Activated naive CD4-positive, alpha-beta T cell treated with Interleukin-2 at 50 U/mL for 16 hours (primary cell): ENCODE data around the gene NXF3.
"Not testable (repeated sequence)": the region's sequence is repeated elsewhere in the genome, so short reads cannot be mapped to it uniquely, and the experiment has no call there.

Source experiments
- DNase-seq: peaks from one replicate; pipeline ENCODE4 v3.0.0-alpha.2; 2020

Gene NXF3

GRCh38 chrX:103092942-103093341, at the start of gene NXF3:
TSS of gene NXF3 (minus strand) at chrX:103093143. CDS start at chrX:103093023, 120 bp downstream.
- DNase-seq, result no peak

GRCh38 chrX:103136528-103136927, 43.6 kb upstream of the NXF3 start:
- not testable (repeated sequence) for DNase-seq

- no peak for DNase-seq
Measured at GRCh38 chrX:103124284-103124683, 31.3 kb upstream of the NXF3 start.

- DNase-seq, result no peak
Measured at GRCh38 chrX:103120748-103121147, 27.8 kb upstream of the NXF3 start.

GRCh38 chrX:103116970-103117369, 24.0 kb upstream of the NXF3 start:
- DNase-seq, result not testable (repeated sequence)

DNA sequence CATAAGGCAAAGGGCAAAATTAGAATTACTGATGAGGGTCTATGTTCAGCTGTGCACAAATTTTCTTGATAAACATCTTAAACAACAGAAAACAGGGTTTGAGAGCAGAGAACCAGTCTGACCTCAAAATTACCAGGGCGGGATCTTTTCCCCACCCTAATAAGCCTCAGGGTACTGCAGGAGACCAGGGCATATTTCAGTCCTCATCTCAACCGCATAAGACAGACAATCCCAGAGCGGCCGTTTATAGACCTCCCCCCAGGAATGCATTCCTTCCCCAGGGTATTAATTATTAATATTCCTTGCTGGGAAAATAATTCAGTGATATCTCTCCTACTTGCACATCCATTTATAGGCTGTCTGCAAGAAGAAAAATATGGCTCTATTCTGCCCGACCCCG, 16.6 kb upstream of the NXF3 start:
- DNase-seq, result not testable (repeated sequence)

DNA sequence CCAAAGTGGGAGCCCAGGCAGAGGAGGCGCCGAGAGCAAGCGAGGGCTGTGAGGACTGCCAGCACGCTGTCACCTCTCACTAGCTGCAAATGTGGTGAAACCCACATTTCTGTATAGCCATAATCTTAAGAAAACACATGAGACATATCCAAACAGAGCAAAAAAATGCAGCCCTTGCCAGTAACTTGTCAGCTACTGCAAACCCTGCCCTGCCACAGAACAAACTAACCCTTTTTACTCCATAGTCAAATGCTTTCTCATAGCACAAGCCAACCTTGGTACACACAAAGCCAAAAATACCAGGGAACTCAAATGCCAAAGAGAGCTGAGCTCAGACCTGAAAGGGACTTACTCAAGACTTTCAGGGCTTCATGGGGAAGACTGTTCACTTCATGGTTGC, 14.9 kb upstream of the NXF3 start:
- no peak for DNase-seq

- DNase-seq, result not testable (repeated sequence)
Measured at GRCh38 chrX:103107227-103107737, 14.3 kb upstream of the NXF3 start.

DNA sequence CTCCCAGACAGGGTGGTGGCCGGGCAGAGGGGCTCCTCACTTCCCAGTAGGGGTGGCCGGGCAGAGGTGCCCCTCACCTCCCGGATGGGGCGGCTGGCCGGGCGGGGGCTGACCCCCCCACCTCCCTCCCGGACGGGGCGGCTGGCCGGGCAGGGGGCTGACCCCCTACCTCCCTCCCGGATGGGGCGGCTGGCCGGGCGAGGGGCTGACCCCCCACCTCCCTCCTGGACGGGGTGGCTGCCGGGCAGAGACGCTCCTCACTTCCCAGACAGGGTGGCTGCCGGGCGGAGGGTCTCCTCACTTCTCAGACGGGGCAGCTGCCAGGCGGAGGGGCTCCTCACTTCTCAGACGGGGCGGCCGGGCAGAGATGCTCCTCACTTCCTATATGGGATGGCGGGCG, 11.4 kb upstream of the NXF3 start:
- DNase-seq, result not testable (repeated sequence)

DNA sequence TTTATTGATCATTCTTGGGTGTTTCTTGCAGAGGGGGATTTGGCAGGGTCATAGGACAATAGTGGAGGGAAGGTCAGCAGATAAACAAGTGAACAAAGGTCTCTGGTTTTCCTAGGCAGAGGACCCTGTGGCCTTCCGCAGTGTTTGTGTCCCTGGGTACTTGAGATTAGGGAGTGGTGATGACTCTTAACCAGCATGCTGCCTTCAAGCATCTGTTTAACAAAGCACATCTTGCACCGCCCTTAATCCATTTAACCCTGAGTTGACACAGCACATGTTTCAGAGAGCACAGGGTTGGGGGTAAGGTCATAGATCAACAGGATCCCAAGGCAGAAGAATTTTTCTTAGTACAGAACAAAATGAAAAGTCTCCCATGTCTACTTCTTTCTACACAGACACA, 10.9 kb upstream of the NXF3 start:
- DNase-seq, result not testable (repeated sequence)

DNA sequence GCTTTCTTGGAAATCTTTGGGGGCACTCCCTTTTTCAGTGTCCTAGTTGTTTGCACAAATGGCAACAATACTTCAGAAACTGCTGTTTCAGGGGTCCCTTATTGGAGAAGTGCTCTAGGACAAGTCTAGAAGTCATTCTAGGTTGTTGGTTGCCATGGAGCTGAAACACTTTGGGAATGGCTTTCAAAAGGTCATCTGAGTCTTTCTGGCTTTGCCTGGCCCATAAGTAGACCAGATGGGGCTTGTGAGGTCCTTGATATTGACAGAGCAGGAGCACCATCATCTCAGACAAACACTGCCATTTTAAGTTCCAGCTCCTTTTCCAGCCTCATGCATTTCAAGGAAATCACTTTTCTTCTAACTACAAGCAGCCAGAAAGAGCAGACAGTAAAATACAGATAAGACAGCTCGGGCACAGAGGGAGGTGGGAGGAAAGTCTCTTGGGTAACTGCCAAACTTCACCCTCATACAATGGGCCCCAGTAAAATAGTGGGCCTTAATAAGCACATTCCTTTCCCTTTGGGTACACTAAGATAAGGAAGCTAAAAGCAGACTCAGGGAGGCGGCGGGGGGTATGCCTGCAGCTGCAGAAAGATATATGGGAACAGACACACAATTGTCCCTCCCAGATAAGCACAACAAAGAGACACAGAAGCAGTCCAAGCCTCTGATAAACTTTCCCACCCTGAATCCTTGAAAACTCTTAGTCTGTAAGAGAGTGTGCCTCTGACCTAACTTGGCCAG, 8.5 kb upstream of the NXF3 start:
- DNase-seq, result no peak

- DNase-seq, result no peak
Measured at GRCh38 chrX:103100484-103100883, 7.5 kb upstream of the NXF3 start.

DNA sequence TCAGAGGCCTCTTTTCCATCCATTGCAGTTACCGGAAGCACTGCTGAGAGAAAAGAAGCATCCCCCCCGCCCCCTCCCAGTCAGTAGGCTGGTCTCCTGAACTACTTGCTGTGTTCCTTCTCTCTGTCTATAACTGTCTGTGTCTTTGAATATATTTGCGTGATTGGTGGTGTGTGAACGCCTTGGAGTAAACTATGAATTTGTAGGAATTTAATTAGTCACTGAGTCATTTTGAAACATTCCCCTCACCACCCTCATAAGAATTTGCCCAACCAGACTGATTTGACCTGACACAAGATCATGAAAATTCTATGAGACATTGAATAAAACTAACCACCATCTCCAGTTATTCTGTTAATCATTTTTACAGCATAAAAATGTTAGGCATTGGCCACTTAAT, 6.7 kb upstream of the NXF3 start:
- DNase-seq, result no peak

- DNase-seq, result no peak
Measured at GRCh38 chrX:103098488-103098887, 5.5 kb upstream of the NXF3 start.

- DNase-seq, result no peak
Measured at GRCh38 chrX:103081051-103081450, 11.9 kb downstream of the NXF3 start.

GRCh38 chrX:103073467-103073866, 19.5 kb downstream of the NXF3 start:
- DNase-seq, result no peak

GRCh38 chrX:103066606-103067005, 26.3 kb downstream of the NXF3 start:
- no peak for DNase-seq

DNA sequence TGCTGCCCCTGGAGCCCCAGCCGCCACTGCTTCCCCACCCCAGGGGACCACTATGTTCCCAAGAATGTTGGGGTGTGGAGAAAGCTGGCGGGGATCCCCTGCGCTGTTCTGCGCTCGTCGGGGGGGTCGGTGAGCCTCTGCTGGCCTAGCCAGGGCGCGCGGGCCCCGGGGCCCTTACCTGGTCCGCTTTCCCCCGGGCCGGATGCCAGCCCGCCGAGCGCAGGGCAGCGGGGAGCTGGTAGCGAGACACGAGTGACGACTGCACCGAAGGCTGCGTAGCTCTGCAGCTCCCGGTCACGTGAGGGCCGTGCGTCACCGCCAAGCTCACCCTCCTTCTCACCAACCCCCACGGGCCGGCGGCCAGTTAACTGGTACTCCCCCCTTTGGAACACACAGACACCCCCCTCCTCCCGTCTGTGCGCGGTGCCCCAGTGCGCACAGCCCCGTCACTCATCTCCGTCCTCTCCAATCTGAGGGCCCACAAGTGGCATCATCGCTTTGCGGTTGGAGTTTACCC, 29.0 kb downstream of the NXF3 start, which contains the start of gene BEX1:
BEX1 (minus strand) TSS at position 254 of the 517 bp plus-strand sequence. CDS start 897 bp downstream, outside the sequence.
- DNase-seq, result no peak

DNA sequence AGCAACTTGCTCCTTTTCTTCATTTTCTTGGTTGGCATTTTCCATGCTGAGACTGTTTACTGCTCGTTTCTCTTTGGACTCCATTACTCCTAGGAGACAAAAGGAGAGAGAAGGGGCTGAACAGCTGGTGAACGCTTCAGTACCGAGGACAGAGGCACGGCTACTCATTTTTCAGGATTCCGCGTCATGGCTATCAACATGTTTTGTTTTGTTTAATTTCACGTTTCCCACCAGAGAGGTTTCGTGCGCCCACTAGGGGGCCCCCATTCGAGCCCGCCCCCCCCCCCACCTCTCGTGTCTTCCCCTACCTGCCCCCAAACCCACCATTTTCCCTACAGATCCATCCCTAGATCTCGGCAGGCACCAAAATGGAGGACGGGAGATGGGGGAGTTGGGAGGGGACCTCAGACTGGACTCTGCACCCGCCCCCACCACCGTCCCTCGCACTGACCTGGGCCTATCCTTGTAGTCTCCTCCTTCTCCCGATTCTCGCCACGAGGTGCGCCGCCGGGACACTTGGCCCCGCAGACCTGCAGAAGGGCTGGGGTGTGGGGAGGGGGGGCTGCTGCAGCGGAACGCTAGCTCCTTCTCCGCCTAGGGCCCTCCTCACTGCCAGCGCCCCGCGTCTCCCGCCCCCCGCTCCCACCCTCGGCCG, 29.6 kb downstream of the NXF3 start:
- no peak for DNase-seq

GRCh38 chrX:103061486-103061885, 31.5 kb downstream of the NXF3 start:
- DNase-seq, result no peak

- no peak for DNase-seq
Measured at GRCh38 chrX:103056902-103057301, 36.0 kb downstream of the NXF3 start.

DNA sequence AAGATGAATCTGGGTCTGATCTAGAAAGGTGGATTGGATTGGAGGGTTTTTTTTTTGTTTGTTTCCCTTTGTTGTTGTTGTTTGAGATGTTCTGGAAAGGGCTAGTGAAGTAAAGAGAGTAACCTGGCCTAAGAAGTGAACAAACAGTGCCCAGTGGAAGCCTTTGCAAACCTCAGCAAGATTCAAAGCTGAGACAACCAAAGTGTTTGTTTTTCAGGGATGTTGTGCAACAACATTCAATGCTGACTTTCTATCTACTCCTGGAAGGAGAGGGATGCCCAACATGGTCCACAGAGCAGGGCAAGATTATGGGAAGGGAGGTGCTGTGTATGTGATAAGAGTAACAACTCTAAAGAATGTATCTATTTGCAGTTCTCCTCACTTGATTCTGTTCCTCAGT, 40.3 kb downstream of the NXF3 start:
- DNase-seq, result no peak

DNA sequence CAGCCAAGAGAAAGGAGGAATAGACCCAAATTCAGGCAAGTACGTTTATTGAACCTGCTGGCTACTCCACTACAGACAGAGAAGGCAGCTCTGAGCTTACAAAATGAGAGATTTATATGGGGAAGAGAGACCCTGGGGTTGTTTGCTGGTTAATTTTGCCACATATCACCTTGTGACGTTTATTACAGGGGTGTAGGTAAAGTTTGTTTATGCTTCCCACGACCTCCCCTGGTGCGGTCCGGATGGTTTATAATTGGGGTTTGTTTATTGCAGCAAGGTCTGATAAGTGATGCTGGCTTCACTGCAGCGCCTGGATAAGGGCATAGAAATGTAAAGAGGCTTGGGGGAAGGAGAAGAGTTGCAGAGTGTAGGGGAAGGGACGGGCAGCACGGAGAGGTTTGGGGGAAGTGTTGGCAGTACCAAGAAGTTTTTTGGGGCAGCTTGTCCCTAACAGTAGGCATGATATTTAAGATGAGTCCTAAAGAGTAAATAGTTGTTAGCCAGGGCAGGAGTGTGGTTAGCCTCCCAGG, 41.6 kb downstream of the NXF3 start:
- DNase-seq, result no peak

GRCh38 chrX:103033371-103033770, 59.6 kb downstream of the NXF3 start:
- DNase-seq, result not testable (repeated sequence)
